ENCODE data around the gene KNOP1. TPM values are rescaled to one million over a fixed set of nuclear protein-coding genes. Genes with fewer than 3 reads are reported as not detected.
"Not testable (repeated sequence)": the region's sequence is repeated elsewhere in the genome, so short reads cannot be mapped to it uniquely, and the experiment has no call there.

KNOP1 gene
- total RNA-seq, 1 experiment from 2014 or later, result 11.3 TPM

DNA sequence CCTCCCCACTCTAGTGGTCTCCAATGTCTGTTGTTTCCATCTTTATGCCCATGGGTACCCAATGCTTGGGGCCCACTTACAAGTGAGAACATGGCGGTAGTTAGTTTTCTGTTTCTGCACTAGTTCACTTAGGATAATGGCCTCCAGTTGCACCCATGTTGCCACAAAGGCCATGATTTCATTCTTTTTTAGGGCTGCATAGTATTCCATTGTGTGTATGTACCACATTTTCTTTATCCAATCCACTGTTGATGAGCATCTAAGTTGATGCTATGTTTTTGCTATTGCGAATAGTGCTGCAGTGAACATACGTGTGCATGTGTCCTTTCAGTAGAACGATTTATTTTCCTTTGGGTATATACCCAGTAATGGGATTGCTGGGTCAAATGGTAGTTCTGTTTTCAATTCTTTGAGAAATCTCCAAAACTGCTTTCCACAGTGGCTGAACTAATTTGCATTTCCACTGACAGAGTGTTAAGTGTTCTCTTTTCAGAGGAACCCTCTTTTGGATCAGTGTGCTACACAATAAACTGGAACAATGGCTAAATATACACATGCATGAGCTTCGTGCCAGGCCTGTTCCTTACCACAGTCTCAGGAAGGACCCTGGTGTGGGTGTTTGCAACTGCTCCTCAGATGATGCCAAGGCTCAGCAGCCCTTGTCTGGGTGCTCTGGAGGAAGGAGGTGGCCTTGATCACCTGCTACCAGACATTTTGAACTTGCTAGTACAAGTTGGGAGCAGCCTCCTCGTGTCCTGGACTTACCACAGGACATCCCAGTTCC lies 34.4 kb downstream of the KNOP1 start:
- no peak for DNase-seq (ENCODE audit: low read depth)

GRCh38 chr16:19681637-19682036 lies 36.4 kb downstream of the KNOP1 start:
- DNase-seq (ENCODE audit: low read depth), result no peak

DNA sequence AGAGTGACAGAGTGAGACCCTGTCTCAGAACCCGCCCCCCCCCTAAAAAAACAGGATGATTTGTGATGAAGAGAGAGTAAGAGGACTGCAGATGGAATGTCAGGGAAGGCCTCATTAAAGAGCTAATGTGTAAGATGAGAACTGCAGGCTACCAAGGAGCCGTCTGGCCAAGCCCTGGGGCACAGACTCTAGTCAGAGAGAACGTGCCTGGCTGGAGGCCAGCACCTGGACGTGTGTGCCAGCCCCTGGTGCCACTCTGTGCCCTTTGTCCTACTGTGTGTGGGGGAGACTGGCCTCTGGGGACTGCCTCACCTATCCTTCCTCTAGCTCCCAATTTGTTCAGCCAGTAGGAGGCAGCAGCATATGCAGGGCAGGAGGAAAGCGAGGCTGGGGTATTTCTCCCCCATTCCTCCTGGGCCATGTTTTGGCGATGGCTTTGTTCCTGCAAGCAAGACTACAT lies 37.1 kb downstream of the KNOP1 start:
- no peak for DNase-seq (ENCODE audit: low read depth)

DNA sequence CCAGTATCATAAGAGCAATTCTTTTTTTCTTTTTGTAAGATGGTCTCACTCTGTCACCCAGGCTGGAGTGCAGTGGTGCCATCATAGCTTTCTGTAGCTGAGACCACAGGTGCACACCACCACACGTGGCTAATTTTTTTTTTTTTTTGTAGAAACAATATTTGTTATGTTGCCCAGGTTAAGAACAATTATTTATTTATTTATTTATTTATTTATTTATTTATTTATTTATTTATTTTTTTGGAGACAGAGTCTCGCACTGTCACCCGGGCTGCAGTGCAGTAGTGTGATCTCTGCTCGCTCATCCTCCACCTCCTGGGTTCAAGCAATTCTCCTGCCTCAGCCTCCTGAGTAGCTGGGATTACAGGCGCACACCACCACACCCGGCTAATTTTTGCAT lies 38.7 kb downstream of the KNOP1 start:
- not testable (repeated sequence) for DNase-seq (ENCODE audit: low read depth)

DNA sequence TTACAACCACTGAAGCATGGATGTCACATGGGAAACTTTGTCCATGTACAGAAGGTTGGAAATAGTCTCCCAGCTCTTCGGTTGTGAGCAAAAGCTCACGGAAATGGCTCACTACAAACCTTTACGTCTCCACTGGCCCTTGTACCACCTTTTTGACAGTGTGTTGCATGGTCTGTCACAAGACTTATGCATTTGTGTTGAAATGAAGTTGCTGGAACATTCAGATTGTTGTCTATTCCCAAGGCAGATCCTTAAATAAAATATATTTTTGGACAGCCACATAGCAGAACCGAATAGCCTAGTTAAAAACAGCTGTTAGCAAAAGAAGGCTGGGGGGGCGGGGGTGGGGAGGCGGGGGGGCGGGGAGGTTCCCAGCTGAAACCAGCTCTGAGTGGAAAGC lies 39.2 kb downstream of the KNOP1 start:
- no peak for DNase-seq (ENCODE audit: low read depth)

GRCh38 chr16:19677402-19677801 lies 40.6 kb downstream of the KNOP1 start:
- no peak for DNase-seq (ENCODE audit: low read depth)

DNA sequence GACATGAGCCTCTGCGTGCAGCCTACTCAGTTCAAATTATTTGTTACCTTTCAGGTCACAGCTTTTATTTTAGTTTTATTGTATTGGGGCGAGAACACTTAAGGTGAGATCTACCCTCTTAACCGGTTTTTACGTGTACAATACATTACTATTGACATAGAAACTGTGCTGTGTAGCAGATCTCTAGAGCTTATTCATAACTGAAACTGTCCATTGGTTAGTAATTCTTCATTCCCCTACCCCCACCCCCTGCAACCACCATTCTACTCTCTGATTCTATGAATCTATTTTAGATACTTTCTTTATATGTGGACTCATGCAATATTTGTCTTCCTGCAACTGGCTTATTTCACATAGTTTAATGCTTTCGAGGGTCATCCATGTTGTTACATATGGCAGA lies 43.5 kb downstream of the KNOP1 start:
- no peak for DNase-seq (ENCODE audit: low read depth)

GRCh38 chr16:19672378-19672777 lies 45.6 kb downstream of the KNOP1 start:
- DNase-seq (ENCODE audit: low read depth), result no peak

DNA sequence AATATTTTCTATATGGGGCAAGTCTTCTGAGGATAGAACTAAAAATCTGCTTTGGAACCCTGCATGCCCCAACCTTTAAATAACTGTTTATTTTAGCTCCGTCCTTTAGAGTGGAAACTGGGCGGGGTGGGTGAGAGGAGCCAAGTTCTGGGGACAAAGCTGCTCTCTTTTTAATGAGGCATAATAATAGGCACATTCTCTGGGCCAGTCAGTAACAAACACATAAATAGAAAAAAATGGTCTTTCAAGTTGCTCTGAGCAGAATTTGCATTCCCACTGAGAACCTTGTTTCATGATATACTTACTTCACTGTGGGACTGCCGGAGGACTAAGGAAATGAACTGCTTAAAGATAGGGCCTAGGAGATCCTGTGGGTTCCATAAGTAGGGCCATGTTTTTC lies 51.5 kb downstream of the KNOP1 start:
- no peak for DNase-seq (ENCODE audit: low read depth)

DNA sequence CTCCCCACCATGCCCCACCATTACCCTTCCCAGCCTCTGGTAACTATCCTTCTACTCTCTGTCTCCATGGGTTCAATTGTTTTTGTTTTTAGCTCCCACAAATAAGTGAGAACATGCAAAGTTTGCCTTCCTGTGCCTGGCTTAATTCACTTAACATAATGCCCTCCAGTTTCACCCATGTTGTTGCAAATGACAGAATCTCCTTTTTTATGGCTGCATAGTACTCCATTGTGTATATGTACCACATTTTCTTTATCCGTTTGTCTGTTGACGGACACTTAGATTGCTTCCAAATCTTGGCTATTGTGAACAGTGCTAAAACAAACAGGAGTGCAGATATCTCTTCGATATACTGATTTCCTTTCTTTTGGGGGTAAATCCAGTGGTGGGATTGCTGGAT lies 52.7 kb downstream of the KNOP1 start:
- DNase-seq (ENCODE audit: low read depth), result not testable (repeated sequence)

DNA sequence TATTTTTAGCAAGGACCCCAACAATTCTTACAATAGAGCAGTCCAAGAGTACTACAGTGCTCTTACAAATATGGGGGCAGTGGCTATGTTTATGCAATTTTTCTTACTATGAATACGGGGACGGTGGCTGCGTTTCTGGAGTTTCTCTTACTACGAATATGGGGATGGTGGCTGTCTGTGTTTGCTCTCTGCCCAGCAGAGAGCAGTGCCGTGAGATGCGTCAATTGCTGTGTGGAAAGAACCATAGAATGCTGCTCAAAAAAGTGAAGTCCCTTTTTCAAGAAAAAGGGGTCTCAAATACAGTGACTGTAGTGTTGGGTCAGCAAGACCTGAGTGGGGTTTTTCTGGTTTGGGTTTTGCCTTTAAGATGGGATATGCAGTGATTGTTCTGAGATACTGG lies 53.9 kb downstream of the KNOP1 start:
- DNase-seq (ENCODE audit: low read depth), result no peak

DNA sequence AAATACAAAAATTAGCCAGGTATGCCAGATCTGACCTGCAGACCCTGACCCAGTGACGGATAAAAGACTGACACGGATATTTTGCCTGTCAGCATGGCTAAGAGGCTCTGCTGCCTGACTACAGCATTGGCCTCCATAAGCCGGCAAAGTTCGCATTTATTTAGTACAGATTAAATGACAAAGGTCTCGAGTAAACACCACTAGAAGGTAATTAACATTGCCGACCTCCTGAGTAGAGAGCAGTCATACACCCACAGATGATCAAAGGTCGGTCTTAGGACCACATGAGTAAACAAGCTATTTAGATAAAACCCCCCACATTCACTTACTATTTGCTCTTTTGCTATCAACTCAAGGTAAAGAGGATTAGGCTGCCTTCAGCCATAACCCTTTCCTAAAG lies 55.7 kb downstream of the KNOP1 start:
- no peak for DNase-seq (ENCODE audit: low read depth)

- DNase-seq (ENCODE audit: low read depth), result no peak
These were observed 57.6 kb downstream of the KNOP1 start for GRCh38 chr16:19660432-19660831.

DNA sequence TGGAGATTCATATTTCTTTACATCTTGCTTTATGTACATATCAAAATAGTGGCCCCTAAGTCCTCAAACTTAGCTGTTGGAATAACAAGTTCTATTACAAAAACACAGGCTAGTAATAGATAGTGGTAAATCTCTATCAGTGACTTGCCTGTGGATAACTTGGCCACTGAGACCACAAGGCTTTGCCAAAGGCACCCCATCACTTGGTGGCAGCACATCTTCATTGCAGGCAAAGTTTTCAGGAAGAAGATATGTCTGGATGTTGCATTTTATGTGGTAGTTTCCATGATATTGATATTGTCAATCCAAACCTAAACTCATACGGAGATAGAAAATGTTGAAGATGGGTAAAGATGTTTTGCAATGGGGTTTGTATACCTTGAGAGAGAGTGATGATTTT lies 58.5 kb downstream of the KNOP1 start:
- DNase-seq (ENCODE audit: low read depth), result no peak

- DNase-seq (ENCODE audit: low read depth), result no peak
These were observed 60.2 kb downstream of the KNOP1 start for GRCh38 chr16:19657831-19658230.

DNA sequence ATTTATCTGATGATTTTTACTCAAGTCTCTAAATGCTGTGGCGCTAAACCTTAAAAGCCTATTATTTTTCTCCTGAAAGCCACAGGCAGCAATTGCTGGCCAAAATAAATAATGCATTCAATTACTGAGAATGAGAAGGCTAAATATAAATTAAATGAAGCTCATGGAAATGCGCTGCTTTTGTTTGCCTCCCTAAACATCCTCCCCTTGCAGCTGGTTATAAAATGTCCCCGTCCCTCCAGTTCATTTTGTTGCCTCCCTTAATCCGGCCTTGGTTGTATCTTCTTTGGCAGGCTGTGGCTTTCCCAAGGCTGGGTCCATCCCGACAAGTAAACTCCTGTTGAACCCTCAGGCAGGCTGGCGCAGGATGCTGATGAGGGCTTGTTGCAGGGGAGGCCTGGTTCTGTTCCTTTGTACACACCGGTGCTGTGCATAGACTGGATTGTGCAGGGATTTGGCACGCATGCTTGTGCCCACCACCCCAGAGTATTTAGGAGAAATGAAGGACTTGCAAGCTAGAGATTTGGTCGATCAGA lies 62.7 kb downstream of the KNOP1 start:
- no peak for DNase-seq (ENCODE audit: low read depth)

GRCh38 chr16:19654147-19654546 lies 63.9 kb downstream of the KNOP1 start:
- DNase-seq (ENCODE audit: low read depth), result no peak

Other genes starting within 250 kb of the KNOP1 start
- 62.0 and 68.1 TPM in 2 replicates for gene GDE1, start 196.1 kb downstream of the KNOP1 start, total RNA-seq (2014; rRNA removed; shearing (Covaris generic))
- gene CCP110, start 194.3 kb downstream of the KNOP1 start, total RNA-seq (2014; rRNA removed; shearing (Covaris generic)), result 13.5 and 15.4 TPM in 2 replicates
- 19.6 and 29.9 TPM in 2 replicates for gene VPS35L, start 162.5 kb downstream of the KNOP1 start, total RNA-seq (2014; rRNA removed; shearing (Covaris generic))
- gene IQCK, start within 50 bp of the KNOP1 start, total RNA-seq (2014; rRNA removed; shearing (Covaris generic)), result 4.7 and 15.3 TPM in 2 replicates
- gene GPRC5B, start 166.6 kb upstream of the KNOP1 start, total RNA-seq (2014; rRNA removed; shearing (Covaris generic)), result 1.2 and 1.6 TPM in 2 replicates

Data from RPMI7951 (cell line).